GM12892 (cell line): ENCODE data around the gene TRAF7.

Experiments
- POLR2A ChIP-seq: IDR thresholded peaks from 2 replicates; pipeline ENCODE4 v1.6.1; 2011; ENCODE audit warnings: low read depth, low read length, control low read depth
- POLR2AphosphoS5 ChIP-seq: IDR thresholded peaks from 2 replicates; pipeline ENCODE4 v1.6.1; 2011; ENCODE audit warnings: low read depth, low read length, control low read depth
- TAF1 ChIP-seq: IDR thresholded peaks from 2 replicates; pipeline ENCODE4 v1.6.1; 2011; ENCODE audit warnings: low read depth, mild to moderate bottlenecking, control low read depth, low read length, borderline replicate concordance

GRCh38 chr16:2163211-2163881 lies 7.8 kb downstream of the TRAF7 start:
- TF ChIP-seq TAF1 (no peak), POLR2AphosphoS5 (no peak), POLR2A (no peak)
